Mononuclear cell (primary cell): Measurements from ENCODE around the gene RAD51B. TPM values are rescaled to one million over a fixed set of nuclear protein-coding genes. Genes with fewer than 3 reads are reported as not detected.

Experiments used
- H3K27me3 ChIP-seq: 2 replicates; pipeline ENCODE4 v1.6.0; 2011; ENCODE audit warnings: low read length, control low read depth; ENCODE audit not compliant: insufficient read depth
- H3K4me1 ChIP-seq: 2 replicates; pipeline ENCODE4 v1.5.1; 2011; ENCODE audit warnings: mild to moderate bottlenecking, low read length, control low read depth; ENCODE audit not compliant: insufficient read depth
- H3K4me3 ChIP-seq: 2 replicates; pipeline ENCODE4 v1.5.1; 2011; ENCODE audit warnings: mild to moderate bottlenecking, low read length, moderate library complexity
- H3K9me3 ChIP-seq: 2 replicates; pipeline ENCODE4 v1.5.1; 2011; ENCODE audit warnings: low read depth, mild to moderate bottlenecking, control low read depth, low read length
- total RNA-seq: library from RNA; depleted of rRNA; stranded (reverse); fragments of >200 nt; gene quantifications from one replicate; pipeline ENCODE4 v1.2.3, GENCODE V29; 2012

The RAD51B gene
- total RNA-seq, 1 donor = 21.4 TPM

GRCh38 chr14:68239988-68240771 lies 420.6 kb downstream of the RAD51B start:
- Histone ChIP-seq H3K27me3 (no peaks in the 10 kb centered on the region), H3K4me1 (no peaks in the 10 kb centered on the region), H3K4me3 (no peak overlapping the region), H3K9me3 (no peaks in the 10 kb centered on the region)

GRCh38 chr14:68241862-68242487 lies 422.4 kb downstream of the RAD51B start:
- Histone ChIP-seq H3K9me3 (no peaks in the 10 kb centered on the region), H3K4me3 (no peak overlapping the region), H3K27me3 (no peaks in the 10 kb centered on the region), H3K4me1 (no peaks in the 10 kb centered on the region)

GRCh38 chr14:68243450-68244010 lies 424.0 kb downstream of the RAD51B start:
- Histone ChIP-seq H3K9me3 (no peaks in the 10 kb centered on the region), H3K27me3 (no peaks in the 10 kb centered on the region), H3K4me1 (peaks cover 9% of the 10 kb centered on the region), H3K4me3 (no peak overlapping the region)

- H3K27me3 ChIP-seq = no peaks in the 10 kb centered on the region
- H3K9me3 ChIP-seq = no peaks in the 10 kb centered on the region
- peaks cover 14% of the 10 kb centered on the region for H3K4me1 ChIP-seq
- H3K4me3 ChIP-seq = no peak overlapping the region
Measured at GRCh38 chr14:68244262-68244980, 424.8 kb downstream of the RAD51B start.

- Histone ChIP-seq H3K9me3 (no peaks in the 10 kb centered on the region), H3K4me3 (no peak overlapping the region), H3K4me1 (peaks cover 18% of the 10 kb centered on the region), H3K27me3 (no peaks in the 10 kb centered on the region)
Measured at GRCh38 chr14:68245146-68246073, 425.8 kb downstream of the RAD51B start.

GRCh38 chr14:68246074-68246785 lies 426.7 kb downstream of the RAD51B start:
- Histone ChIP-seq H3K9me3 (no peaks in the 10 kb centered on the region), H3K4me3 (no peak overlapping the region), H3K4me1 (peaks cover 27% of the 10 kb centered on the region), H3K27me3 (no peaks in the 10 kb centered on the region)

- Histone ChIP-seq H3K4me1 (peaks cover 29% of the 10 kb centered on the region), H3K27me3 (no peaks in the 10 kb centered on the region), H3K9me3 (no peaks in the 10 kb centered on the region), H3K4me3 (no peak overlapping the region)
Measured at GRCh38 chr14:68246786-68247105, 427.2 kb downstream of the RAD51B start.

GRCh38 chr14:68247274-68247673 lies 427.7 kb downstream of the RAD51B start:
- H3K4me1 ChIP-seq = peaks cover 29% of the 10 kb centered on the region
- H3K27me3 ChIP-seq = no peaks in the 10 kb centered on the region
- no peak overlapping the region for H3K4me3 ChIP-seq
- H3K9me3 ChIP-seq = no peaks in the 10 kb centered on the region

- H3K4me1 ChIP-seq = peaks cover 29% of the 10 kb centered on the region
Measured at GRCh38 chr14:68247676-68248268, 428.2 kb downstream of the RAD51B start.

GRCh38 chr14:68248481-68249255 lies 429.1 kb downstream of the RAD51B start:
- H3K9me3 ChIP-seq = no peaks in the 10 kb centered on the region
- H3K27me3 ChIP-seq = no peaks in the 10 kb centered on the region
- H3K4me3 ChIP-seq = no peak overlapping the region
- peaks cover 29% of the 10 kb centered on the region for H3K4me1 ChIP-seq

More at GRCh38 chr14:68247676-68248268, 428.2 kb downstream of the RAD51B start:
- no peak overlapping the region for H3K4me3 ChIP-seq
- H3K27me3 ChIP-seq = no peaks in the 10 kb centered on the region
- H3K9me3 ChIP-seq = no peaks in the 10 kb centered on the region

GRCh38 chr14:68249661-68250451 lies 430.3 kb downstream of the RAD51B start:
- no peaks in the 10 kb centered on the region for H3K27me3 ChIP-seq
- no peaks in the 10 kb centered on the region for H3K9me3 ChIP-seq
- no peak overlapping the region for H3K4me3 ChIP-seq
- H3K4me1 ChIP-seq = peaks cover 29% of the 10 kb centered on the region

GRCh38 chr14:68250927-68251768 lies 431.6 kb downstream of the RAD51B start:
- Histone ChIP-seq H3K4me3 (no peak overlapping the region), H3K4me1 (peaks cover 32% of the 10 kb centered on the region), H3K27me3 (no peaks in the 10 kb centered on the region), H3K9me3 (no peaks in the 10 kb centered on the region)
